Endodermal cell (in vitro differentiated cells): ENCODE results near the gene HAUS1. TPM values are rescaled to one million over a fixed set of nuclear protein-coding genes. Genes with fewer than 3 reads are reported as not detected.

Experiments used
- DNase-seq: peaks from one replicate; pipeline ENCODE4 v3.0.0-alpha.2; 2017
- H3K27ac ChIP-seq: 2 replicates; pipeline ENCODE4 v1.5.1; 2013; ENCODE audit warnings: mild to moderate bottlenecking, low read depth, low read length, moderate library complexity
- H3K27me3 ChIP-seq: 2 replicates; pipeline ENCODE4 v1.6.1; 2013; ENCODE audit warnings: mild to moderate bottlenecking, low read length, moderate library complexity; ENCODE audit not compliant: insufficient read depth, control insufficient read depth, poor library complexity, severe bottlenecking
- H3K36me3 ChIP-seq: 2 replicates; pipeline ENCODE4 v1.7.0; 2013; ENCODE audit warnings: mild to moderate bottlenecking, low read length, moderate library complexity; ENCODE audit not compliant: control insufficient read depth, insufficient read depth
- H3K4me1 ChIP-seq: one replicate; pipeline ENCODE4 v1.7.0; 2013; ENCODE audit warnings: low read length; ENCODE audit not compliant: control insufficient read depth, insufficient read depth
- H3K4me3 ChIP-seq: 2 replicates; pipeline ENCODE4 v1.5.1; 2013; ENCODE audit warnings: mild to moderate bottlenecking, low read length, moderate library complexity
- H3K9ac ChIP-seq: 2 replicates; pipeline ENCODE4 v1.6.1; 2013; ENCODE audit warnings: mild to moderate bottlenecking, low read length, moderate library complexity; ENCODE audit not compliant: poor library complexity, severe bottlenecking; ENCODE audit errors: extremely low read depth
- H3K9me3 ChIP-seq: 2 replicates; pipeline ENCODE4 v1.6.1; 2013; ENCODE audit warnings: mild to moderate bottlenecking, low read length, moderate library complexity; ENCODE audit not compliant: control insufficient read depth
- H3K27ac Mint-ChIP-seq: 2 replicates; pipeline ENCODE4 v1.8.0; 2020; ENCODE audit warnings: mixed read lengths
- H3K27me3 Mint-ChIP-seq: 2 replicates; pipeline ENCODE4 v1.8.0; 2021; ENCODE audit warnings: mild to moderate bottlenecking, mixed read lengths; ENCODE audit not compliant: insufficient read depth
- H3K36me3 Mint-ChIP-seq: 2 replicates; pipeline ENCODE4 v1.8.0; 2020; ENCODE audit warnings: low read depth, mixed read lengths
- H3K4me1 Mint-ChIP-seq: 2 replicates; pipeline ENCODE4 v1.8.0; 2020; ENCODE audit warnings: mixed read lengths
- H3K4me3 Mint-ChIP-seq: 2 replicates; pipeline ENCODE4 v1.8.0; 2020; ENCODE audit warnings: mild to moderate bottlenecking, moderate library complexity, mixed read lengths
- H3K9me3 Mint-ChIP-seq: 2 replicates; pipeline ENCODE4 v1.8.0; 2020; ENCODE audit warnings: mild to moderate bottlenecking, mixed read lengths
- CTCF ChIP-seq: fragments of 200-600 bp; sonication (generic); conservative IDR thresholded peaks from 2 replicates; pipeline ENCODE4 v1.5.0; 2021; ENCODE audit warnings: antibody characterized with exemption, mild to moderate bottlenecking
- WGBS, 2 experiments: methylation state at CpG; one replicate each; pipeline versions ENCODE4 v1.1.5 to v1.1.7; 2013; ENCODE audit warnings: missing lambda C conversion rate in 2 of 2, mixed read lengths in 1 of 2; ENCODE audit not compliant: insufficient coverage in 1 of 2, insufficient read length in 1 of 2; 5-methylcytosine and 5-hydroxymethylcytosine counted together
- total RNA-seq, 2 donors: library from RNA; stranded (reverse); fragmentation: NEBNext Ultra II Directional in 1 of 2; extraction: Animal tissue kit (Norgen Biotek cat#: 25700) in 1 of 2; gene quantifications; 2 replicates in 1 of 2; 3 replicates in 1 of 2; pipeline ENCODE4 v1.2.1, GENCODE V29; 2021

Gene HAUS1
- total RNA-seq, 2 donors from 2014 or later: 80.1 to 130 TPM

- TF ChIP-seq CTCF: no peak
- Histone ChIP-seq H3K27me3 (no peaks in the 10 kb centered on the region), H3K27ac (no peak overlapping the region), H3K9ac (no peak overlapping the region), H3K9me3 (no peaks in the 10 kb centered on the region), H3K4me3 (no peak overlapping the region), H3K36me3 (no peaks in the 10 kb centered on the region), H3K4me1 (no peaks in the 10 kb centered on the region)
- Mint-ChIP-seq H3K27me3 (no peaks in the 10 kb centered on the region), H3K36me3 (no peaks in the 10 kb centered on the region), H3K4me1 (peaks cover 4% of the 10 kb centered on the region), H3K27ac (peak overlapping the region; percentile 24), H3K4me3 (no peak overlapping the region), H3K9me3 (no peaks in the 10 kb centered on the region)
- 94 to 96% methylated on average over 4 to 6 of the region's 6 CpGs for WGBS, 2 experiments
- no peak for DNase-seq
Observed at GRCh38 chr18:46169464-46169941, 65.3 kb downstream of the HAUS1 start.

GRCh38 chr18:46171331-46171730, 67.1 kb downstream of the HAUS1 start:
- no peak overlapping the region for H3K4me3 Mint-ChIP-seq
- TF ChIP-seq CTCF: no peak
- DNase-seq: no peak
- Histone ChIP-seq H3K9ac (no peak overlapping the region), H3K4me3 (no peak overlapping the region), H3K27ac (no peak overlapping the region), H3K36me3 (peaks cover 6% of the 10 kb centered on the region), H3K9me3 (no peaks in the 10 kb centered on the region), H3K27me3 (no peaks in the 10 kb centered on the region), H3K4me1 (no peaks in the 10 kb centered on the region)
- H3K4me1 Mint-ChIP-seq: peaks cover 8% of the 10 kb centered on the region
- no peak overlapping the region for H3K27ac Mint-ChIP-seq
- WGBS, 2 experiments: 94% methylated on average over 3 to 4 of the region's 4 CpGs
- no peaks in the 10 kb centered on the region for H3K27me3 Mint-ChIP-seq
- no peaks in the 10 kb centered on the region for H3K36me3 Mint-ChIP-seq
- H3K9me3 Mint-ChIP-seq: no peaks in the 10 kb centered on the region

- H3K27me3 ChIP-seq: no peaks in the 10 kb centered on the region
- Mint-ChIP-seq H3K27ac (peak overlapping the region; percentile 100), H3K36me3 (peaks cover 2% of the 10 kb centered on the region), H3K4me1 (peaks cover 9% of the 10 kb centered on the region), H3K9me3 (no peaks in the 10 kb centered on the region), H3K27me3 (no peaks in the 10 kb centered on the region), H3K4me3 (peak overlapping the region; percentile 96)
- H3K4me1 ChIP-seq: no peaks in the 10 kb centered on the region
- peaks cover 6% of the 10 kb centered on the region for H3K36me3 ChIP-seq
- peak overlapping the region; percentile 96 for H3K4me3 ChIP-seq
- H3K27ac ChIP-seq: peak overlapping the region; percentile 92
- DNase-seq: peak; percentile 98
- 0% methylated on average over 31 to 95 of the region's 95 CpGs for WGBS, 2 experiments
- H3K9me3 ChIP-seq: no peaks in the 10 kb centered on the region
- H3K9ac ChIP-seq: peak overlapping the region; percentile 84
- peak; percentile 89 for TF ChIP-seq CTCF
Observed at GRCh38 chr18:46173393-46174341, 69.5 kb downstream of the HAUS1 start.
